Measurements from ENCODE around the gene DOK4.

DOK4 gene

GRCh38 chr16:57518922-57519321, 32.6 kb upstream of the DOK4 start:
- no peak for DNase-seq

- no peak for DNase-seq
Measured at GRCh38 chr16:57518520-57518919, 32.2 kb upstream of the DOK4 start.

- DNase-seq = no peak
Measured at GRCh38 chr16:57517397-57518367, 31.4 kb upstream of the DOK4 start.

GRCh38 chr16:57516773-57517172, 30.5 kb upstream of the DOK4 start:
- no peak for DNase-seq

GRCh38 chr16:57516176-57516725, 30.0 kb upstream of the DOK4 start:
- peak; percentile 72 to 83 for DNase-seq

GRCh38 chr16:57514791-57515600, 28.7 kb upstream of the DOK4 start:
- no peak for DNase-seq

GRCh38 chr16:57514371-57514770, 28.1 kb upstream of the DOK4 start:
- no peak for DNase-seq

GRCh38 chr16:57513371-57514102, 27.2 kb upstream of the DOK4 start:
- no peak for DNase-seq

- DNase-seq = peak in 1 of 2 experiments; percentile 24
Measured at GRCh38 chr16:57512296-57513001, 26.2 kb upstream of the DOK4 start.

GRCh38 chr16:57510016-57510871, 24.0 kb upstream of the DOK4 start:
- DNase-seq = peak in 1 of 2 experiments; percentile 16

GRCh38 chr16:57509231-57509923, 23.1 kb upstream of the DOK4 start:
- DNase-seq = no peak

GRCh38 chr16:57508035-57508425, 21.7 kb upstream of the DOK4 start:
- peak in 1 of 2 experiments; percentile 50 for DNase-seq

- peak; percentile 88 to 91 for DNase-seq
Measured at GRCh38 chr16:57507136-57508034, 21.1 kb upstream of the DOK4 start.

GRCh38 chr16:57505169-57505568, 18.9 kb upstream of the DOK4 start:
- DNase-seq = no peak

- no peak for DNase-seq
Measured at GRCh38 chr16:57504491-57504890, 18.2 kb upstream of the DOK4 start.

- no peak for DNase-seq
Measured at GRCh38 chr16:57504001-57504400, 17.7 kb upstream of the DOK4 start.

GRCh38 chr16:57503366-57503765, 17.1 kb upstream of the DOK4 start:
- DNase-seq = peak; percentile 69 to 85

- no peak for DNase-seq
Measured at GRCh38 chr16:57502048-57502775, 15.9 kb upstream of the DOK4 start.

GRCh38 chr16:57501492-57501891, 15.2 kb upstream of the DOK4 start:
- no peak for DNase-seq

All from NCI-H524 (cell line).